ENCODE data around the gene OR5K2. TPM values are rescaled to one million over a fixed set of nuclear protein-coding genes. Genes with fewer than 3 reads are reported as not detected.

OR5K2 gene
- total and polyA plus RNA-seq, 2 donors (not counting 1 experiment from before 2014, with no cell fraction given) = not detected

DNA sequence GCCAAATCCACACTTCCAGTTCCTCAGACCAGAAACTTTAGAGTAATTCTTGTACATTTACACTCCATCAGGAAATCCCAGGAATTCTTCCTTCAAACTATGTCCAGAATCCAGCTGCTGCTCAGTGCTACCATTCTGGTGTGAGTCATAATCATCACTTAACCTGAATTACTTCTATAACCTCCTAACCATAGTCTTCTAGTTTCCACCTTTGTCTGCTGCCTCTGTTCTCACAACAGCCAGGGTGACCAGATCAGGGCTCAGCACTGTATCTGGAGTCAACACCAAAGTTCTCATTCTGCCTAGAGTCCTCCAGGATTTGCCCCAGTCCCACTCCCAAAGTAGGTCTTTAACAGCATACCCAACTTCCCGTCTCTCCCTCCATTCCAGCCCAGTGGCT lies 21.9 kb downstream of the OR5K2 start:
- peaks cover 12 to 27% of the 10 kb centered on the region in 2 experiments for H3K36me3 ChIP-seq (replicated peaks in 1 of 2; ENCODE audit: control extremely low read depth in 1 of 2, control insufficient read depth in 1 of 2, extremely low read depth in 1 of 2, insufficient read depth in 2 of 2, low read length in 1 of 2)
- no peak for ATAC-seq (ENCODE audit: low read depth)
- 100% methylated on average over 1 of the region's 1 CpG for WGBS (ENCODE audit: insufficient coverage)
- no peak overlapping the region for H3K4me2 ChIP-seq (replicated peaks; ENCODE audit: low read depth, low read length, poor library complexity, severe bottlenecking)
- intact Hi-C loops (cut with micrococcal nuclease) = no loop called here
- no peak overlapping the region for H3K4me3 Mint-ChIP-seq
- no peak overlapping the region for H3K27ac Mint-ChIP-seq
- POLR2A ChIA-PET = no interaction called here
- no peaks in the 10 kb centered on the region for H3K27me3 ChIP-seq (replicated peaks in 1 of 4; ENCODE audit: control extremely low read depth in 1 of 4, control insufficient read depth in 3 of 4, insufficient read depth in 4 of 4, low read length in 3 of 4)
- CTCF ChIA-PET = no interaction called here
- H3K9me3 ChIP-seq (ENCODE audit: control extremely low read depth in 1 of 3, control insufficient read depth in 2 of 3, insufficient read depth in 1 of 3, low read length in 2 of 3) = no peaks in the 10 kb centered on the region
- TF ChIP-seq EZH2 (IDR thresholded peaks at IDR 0.05; ENCODE audit: borderline replicate concordance, insufficient read depth, low read depth, low read length, poor library complexity, severe bottlenecking) = no peak
- TF ChIP-seq, protein P1, sequence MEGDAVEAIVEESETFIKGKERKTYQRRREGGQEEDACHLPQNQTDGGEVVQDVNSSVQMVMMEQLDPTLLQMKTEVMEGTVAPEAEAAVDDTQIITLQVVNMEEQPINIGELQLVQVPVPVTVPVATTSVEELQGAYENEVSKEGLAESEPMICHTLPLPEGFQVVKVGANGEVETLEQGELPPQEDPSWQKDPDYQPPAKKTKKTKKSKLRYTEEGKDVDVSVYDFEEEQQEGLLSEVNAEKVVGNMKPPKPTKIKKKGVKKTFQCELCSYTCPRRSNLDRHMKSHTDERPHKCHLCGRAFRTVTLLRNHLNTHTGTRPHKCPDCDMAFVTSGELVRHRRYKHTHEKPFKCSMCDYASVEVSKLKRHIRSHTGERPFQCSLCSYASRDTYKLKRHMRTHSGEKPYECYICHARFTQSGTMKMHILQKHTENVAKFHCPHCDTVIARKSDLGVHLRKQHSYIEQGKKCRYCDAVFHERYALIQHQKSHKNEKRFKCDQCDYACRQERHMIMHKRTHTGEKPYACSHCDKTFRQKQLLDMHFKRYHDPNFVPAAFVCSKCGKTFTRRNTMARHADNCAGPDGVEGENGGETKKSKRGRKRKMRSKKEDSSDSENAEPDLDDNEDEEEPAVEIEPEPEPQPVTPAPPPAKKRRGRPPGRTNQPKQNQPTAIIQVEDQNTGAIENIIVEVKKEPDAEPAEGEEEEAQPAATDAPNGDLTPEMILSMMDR (IDR thresholded peaks at IDR 0.05) = no peak
- H3K27ac ChIP-seq (ENCODE audit: low read length in 2 of 2) = no peak overlapping the region
- H3K4me3 ChIP-seq (ENCODE audit: control extremely low read depth in 1 of 5, extremely low read depth in 1 of 5, insufficient read depth in 1 of 5, low read depth in 2 of 5, low read length in 4 of 5) = no peak overlapping the region
- peaks cover 13 to 15% of the 10 kb centered on the region in 2 donors for H3K4me1 ChIP-seq (ENCODE audit: control insufficient read depth in 2 of 2, insufficient read depth in 2 of 2, low read length in 2 of 2)
- no peak overlapping the region for H2AFZ ChIP-seq (ENCODE audit: insufficient read depth, low read depth, low read length, poor library complexity, severe bottlenecking)
- H3K4me1 Mint-ChIP-seq = peaks cover 37% of the 10 kb centered on the region
- DNase-seq = no peak
- no peaks in the 10 kb centered on the region for H3K9me3 Mint-ChIP-seq (ENCODE audit: insufficient read depth)
- H4K20me1 ChIP-seq (ENCODE audit: control insufficient read depth, insufficient read depth, low read length, poor library complexity, severe bottlenecking) = no peaks in the 10 kb centered on the region
- H3K79me2 ChIP-seq (ENCODE audit: control insufficient read depth, insufficient read depth, low read length) = peaks cover 25% of the 10 kb centered on the region
- H3K27me3 Mint-ChIP-seq = no peaks in the 10 kb centered on the region
- H3K9ac ChIP-seq (ENCODE audit: low read length) = no peak overlapping the region

DNA sequence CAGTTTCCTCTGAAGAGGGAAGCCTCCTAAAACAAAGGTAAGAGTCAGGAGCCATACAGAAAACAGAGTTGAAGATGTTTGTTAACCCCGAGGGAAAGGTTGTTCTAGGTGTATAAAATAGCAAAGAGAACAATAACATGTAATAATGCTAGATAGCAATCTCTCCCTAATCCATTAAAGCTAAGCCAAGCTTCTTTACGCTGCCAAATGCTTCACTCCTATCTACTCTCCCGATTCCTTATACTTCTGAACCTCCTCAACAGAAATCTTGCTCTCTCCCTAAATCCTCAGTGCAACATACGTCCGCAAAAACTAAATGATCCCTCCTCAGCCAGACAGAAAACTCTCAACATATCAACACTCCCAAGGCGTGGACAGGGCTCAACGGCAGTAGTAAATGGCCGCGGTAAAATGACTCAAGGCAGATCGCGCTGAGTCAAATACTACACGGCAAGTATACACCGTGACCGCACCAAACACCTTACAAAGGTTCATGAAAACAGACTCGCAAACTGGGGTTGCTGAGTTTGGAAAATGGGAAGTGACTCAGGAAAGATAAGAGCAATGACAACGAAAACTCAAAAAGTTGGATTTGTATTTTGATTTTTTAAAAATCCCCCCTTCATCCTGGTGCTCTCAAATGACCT lies 24.5 kb downstream of the OR5K2 start:
- H3K4me3 ChIP-seq (ENCODE audit: control extremely low read depth in 1 of 5, extremely low read depth in 1 of 5, insufficient read depth in 1 of 5, low read depth in 2 of 5, low read length in 4 of 5) = peak overlapping the region; percentile 57 to 88 (median 84)
- H3K9ac ChIP-seq (ENCODE audit: low read length) = peak overlapping the region; percentile 92
- H3K4me2 ChIP-seq (replicated peaks; ENCODE audit: low read depth, low read length, poor library complexity, severe bottlenecking) = peak overlapping the region; percentile 90
- peak overlapping the region; percentile 76 to 84 for H3K27ac ChIP-seq (ENCODE audit: low read length in 2 of 2)
- Mint-ChIP-seq H3K27ac (peak overlapping the region; percentile 81), H3K27me3 (no peaks in the 10 kb centered on the region), H3K9me3 (ENCODE audit: insufficient read depth) (no peaks in the 10 kb centered on the region), H3K4me3 (peak overlapping the region; percentile 97), H3K4me1 (peaks cover 37% of the 10 kb centered on the region)
- DNase-seq = peak; percentile 50
- ATAC-seq (ENCODE audit: low read depth) = no peak
- H2AFZ ChIP-seq (ENCODE audit: insufficient read depth, low read depth, low read length, poor library complexity, severe bottlenecking) = peak overlapping the region; percentile 73
- H3K4me1 ChIP-seq (ENCODE audit: control insufficient read depth in 2 of 2, insufficient read depth in 2 of 2, low read length in 2 of 2) = peaks cover 13 to 15% of the 10 kb centered on the region in 2 donors
- POLR2A ChIA-PET = interaction anchor here (0.7 kb wide), 1 partner anchor 74 kb away, joined by 3 read pairs; no protein-coding TSS in a partner anchor
- no peaks in the 10 kb centered on the region for H3K9me3 ChIP-seq (ENCODE audit: control extremely low read depth in 1 of 3, control insufficient read depth in 2 of 3, insufficient read depth in 1 of 3, low read length in 2 of 3)
- CTCF ChIA-PET = interaction anchor here (0.7 to 1.6 kb wide), 2 partner anchors 82 to 1739 kb away, joined by 3 read pairs; partner anchors contain the start of gene TBC1D23
- H3K36me3 ChIP-seq (replicated peaks in 1 of 2; ENCODE audit: control extremely low read depth in 1 of 2, control insufficient read depth in 1 of 2, extremely low read depth in 1 of 2, insufficient read depth in 2 of 2, low read length in 1 of 2) = peaks cover 10 to 14% of the 10 kb centered on the region in 2 experiments
- no peaks in the 10 kb centered on the region for H4K20me1 ChIP-seq (ENCODE audit: control insufficient read depth, insufficient read depth, low read length, poor library complexity, severe bottlenecking)
- peaks cover 0 to 3% (median 0%) of the 10 kb centered on the region in 4 experiments for H3K27me3 ChIP-seq (replicated peaks in 1 of 4; ENCODE audit: control extremely low read depth in 1 of 4, control insufficient read depth in 3 of 4, insufficient read depth in 4 of 4, low read length in 3 of 4)
- peaks cover 25% of the 10 kb centered on the region for H3K79me2 ChIP-seq (ENCODE audit: control insufficient read depth, insufficient read depth, low read length)
- 0% methylated on average over 6 of the region's 16 CpGs for WGBS (ENCODE audit: insufficient coverage)
- TF ChIP-seq, protein P1 (IDR thresholded peaks at IDR 0.05) = no peak
- no peak for TF ChIP-seq EZH2 (IDR thresholded peaks at IDR 0.05; ENCODE audit: borderline replicate concordance, insufficient read depth, low read depth, low read length, poor library complexity, severe bottlenecking)
- intact Hi-C loops (cut with micrococcal nuclease) = loop anchor here (1.0 to 5.0 kb wide), 6 partner anchors 50 to 1295 kb away; partner anchors contain the start of genes CMSS1, CRYBG3, GABRR3 and RIOX2

All from B cell (primary cell).